Measurements from ENCODE around the gene S100Z.

DNA sequence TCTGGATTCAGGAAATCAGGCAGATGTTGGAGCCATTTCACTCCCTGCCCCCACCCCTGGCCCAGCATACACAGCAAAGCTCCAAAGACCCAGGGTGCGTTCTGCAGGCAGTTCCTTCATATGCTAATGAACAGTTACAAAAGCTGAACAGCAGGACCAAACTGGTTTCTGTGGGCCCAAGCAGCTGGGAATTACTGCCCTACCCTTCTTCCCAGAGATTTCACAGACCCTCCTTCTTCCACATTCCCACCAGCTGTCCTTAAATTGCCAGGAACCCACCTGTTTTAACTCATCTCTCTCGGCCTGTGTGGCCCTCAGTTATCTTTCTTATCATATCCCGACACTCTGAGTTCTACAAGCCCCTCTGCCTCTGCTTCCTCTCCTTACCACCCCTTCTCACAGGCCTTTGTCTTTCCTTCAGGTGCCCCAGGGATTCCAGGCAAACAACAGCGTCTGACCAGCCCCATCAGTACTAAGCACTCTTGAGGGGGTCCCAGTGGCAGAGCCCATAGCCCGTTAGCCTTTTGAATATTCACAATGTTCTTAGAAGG is 41.6 kb upstream of the S100Z start:
- TF ChIP-seq CTCF (IDR thresholded peaks at IDR 0.05) (no peak), EZH2 (IDR thresholded peaks at IDR 0.05; ENCODE audit: borderline replicate concordance, insufficient read depth, low read depth, low read length, poor library complexity, severe bottlenecking) (no peak)
